Subcutaneous abdominal adipose tissue (tissue), 5 donors: ENCODE results near the gene WDR38.

Source experiments
- H3K27ac ChIP-seq: one replicate; pipeline ENCODE4 v1.7.0; 2013; ENCODE audit warnings: low read depth, mild to moderate bottlenecking, inconsistent platforms, low read length, moderate library complexity
- H3K27me3 ChIP-seq, 5 donors: one replicate each; pipeline ENCODE4 v1.7.0; 2013; ENCODE audit warnings: low read length in 5 of 5, inconsistent platforms in 1 of 5; ENCODE audit not compliant: control insufficient read depth in 5 of 5, insufficient read depth in 4 of 5
- H3K36me3 ChIP-seq, 5 donors: one replicate each; pipeline ENCODE4 v1.7.0; 2013; ENCODE audit warnings: low read length in 5 of 5; ENCODE audit not compliant: control insufficient read depth in 5 of 5, insufficient read depth in 5 of 5
- H3K4me1 ChIP-seq, 5 donors: one replicate each; pipeline ENCODE4 v1.7.0; 2013; ENCODE audit warnings: low read length in 5 of 5, mild to moderate bottlenecking in 3 of 5, moderate library complexity in 1 of 5; ENCODE audit not compliant: control insufficient read depth in 5 of 5, insufficient read depth in 5 of 5
- H3K4me3 ChIP-seq, 5 donors: one replicate each; pipeline ENCODE4 v1.7.0; 2013; ENCODE audit warnings: low read length in 5 of 5, low read depth in 1 of 5
- H3K9ac ChIP-seq, 5 donors: one replicate each; pipeline ENCODE4 v1.7.0; 2013; ENCODE audit warnings: low read length in 5 of 5, mild to moderate bottlenecking in 4 of 5, moderate library complexity in 3 of 5
- H3K9me3 ChIP-seq, 5 donors: one replicate each; pipeline ENCODE4 v1.7.0; 2013; ENCODE audit warnings: low read length in 5 of 5; ENCODE audit not compliant: control insufficient read depth in 5 of 5
- donor health status: healthy.
- donor health status: healthy.
- donor health status: healthy.
- donor health status: healthy.
- donor health status: healthy.

The WDR38 gene

DNA sequence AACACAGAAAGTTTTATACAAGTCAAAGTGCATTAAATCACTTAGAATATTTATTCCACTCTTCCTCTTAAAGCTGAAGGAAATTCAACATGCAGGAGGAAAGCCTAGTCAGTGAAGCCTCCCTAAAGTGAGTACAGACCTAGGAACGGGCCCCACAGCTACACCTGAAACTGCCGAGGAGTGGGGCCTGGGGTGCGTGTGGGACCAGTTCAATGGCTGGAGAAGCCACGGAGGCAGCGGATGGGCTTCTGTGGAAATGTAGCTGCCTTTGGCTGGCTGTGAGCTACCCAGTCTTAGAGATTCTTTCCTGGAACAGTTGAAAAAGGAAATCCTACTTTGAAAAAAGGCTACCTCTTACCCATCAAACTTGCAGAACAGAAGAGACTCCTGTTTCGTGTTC is 25.3 kb downstream of the WDR38 start:
- H3K36me3 ChIP-seq = peaks cover 7 to 90% (median 82%) of the 10 kb centered on the region in 5 donors
- H3K27ac ChIP-seq = no peak overlapping the region
- H3K9ac ChIP-seq = no peak overlapping the region
- H3K27me3 ChIP-seq = no peaks in the 10 kb centered on the region
- peaks cover 0 to 1% (median 0%) of the 10 kb centered on the region in 5 donors for H3K4me1 ChIP-seq
- H3K4me3 ChIP-seq = no peak overlapping the region
- H3K9me3 ChIP-seq = no peaks in the 10 kb centered on the region

- H3K27ac ChIP-seq = no peak overlapping the region
- H3K36me3 ChIP-seq = peaks cover 7 to 85% (median 79%) of the 10 kb centered on the region in 5 donors
- H3K27me3 ChIP-seq = no peaks in the 10 kb centered on the region
- no peaks in the 10 kb centered on the region for H3K9me3 ChIP-seq
- H3K4me1 ChIP-seq = no peaks in the 10 kb centered on the region
- no peak overlapping the region for H3K9ac ChIP-seq
- no peak overlapping the region for H3K4me3 ChIP-seq
Measured at GRCh38 chr9:124879226-124879625, 26.0 kb downstream of the WDR38 start.

- Histone ChIP-seq H3K9ac (no peak overlapping the region), H3K4me1 (no peaks in the 10 kb centered on the region), H3K4me3 (no peak overlapping the region), H3K36me3 (peaks cover 7 to 85% (median 77%) of the 10 kb centered on the region in 5 donors), H3K27ac (no peak overlapping the region), H3K9me3 (no peaks in the 10 kb centered on the region), H3K27me3 (no peaks in the 10 kb centered on the region)
Measured at GRCh38 chr9:124880501-124880900, 27.2 kb downstream of the WDR38 start.

DNA sequence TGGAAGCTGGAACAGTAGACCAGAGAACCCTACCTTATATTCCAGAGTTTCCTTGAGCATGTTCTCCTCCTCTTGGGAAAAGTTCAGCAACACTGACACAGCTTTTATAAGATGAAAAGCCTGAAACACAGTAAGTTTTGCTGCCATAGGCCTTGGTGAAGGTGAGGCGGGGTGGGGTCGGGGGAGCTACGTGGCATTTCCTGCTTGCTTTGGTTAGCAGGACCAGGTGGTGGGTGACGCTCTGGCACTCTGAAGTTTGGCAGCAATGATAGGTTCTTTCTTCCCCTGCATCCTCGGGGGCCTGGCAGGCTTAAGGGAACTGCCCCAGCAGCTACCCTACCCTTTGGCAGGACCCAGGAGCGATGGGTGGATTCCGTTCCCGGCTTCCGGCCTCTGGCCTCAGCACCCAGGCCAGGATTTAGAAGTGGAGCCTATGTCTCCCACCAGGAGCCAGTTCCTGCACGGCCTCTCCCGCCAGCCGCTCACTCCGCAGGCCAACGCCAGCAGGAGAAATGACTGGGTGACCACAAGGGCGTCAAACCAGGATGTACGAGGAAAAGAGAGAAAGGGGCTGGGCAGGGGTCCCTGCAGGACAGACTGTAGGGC is 28.0 kb downstream of the WDR38 start:
- no peaks in the 10 kb centered on the region for H3K9me3 ChIP-seq
- H3K4me3 ChIP-seq = no peak overlapping the region
- H3K9ac ChIP-seq = no peak overlapping the region
- no peaks in the 10 kb centered on the region for H3K27me3 ChIP-seq
- peaks cover 7 to 86% (median 78%) of the 10 kb centered on the region in 5 donors for H3K36me3 ChIP-seq
- H3K27ac ChIP-seq = no peak overlapping the region
- H3K4me1 ChIP-seq = no peaks in the 10 kb centered on the region

DNA sequence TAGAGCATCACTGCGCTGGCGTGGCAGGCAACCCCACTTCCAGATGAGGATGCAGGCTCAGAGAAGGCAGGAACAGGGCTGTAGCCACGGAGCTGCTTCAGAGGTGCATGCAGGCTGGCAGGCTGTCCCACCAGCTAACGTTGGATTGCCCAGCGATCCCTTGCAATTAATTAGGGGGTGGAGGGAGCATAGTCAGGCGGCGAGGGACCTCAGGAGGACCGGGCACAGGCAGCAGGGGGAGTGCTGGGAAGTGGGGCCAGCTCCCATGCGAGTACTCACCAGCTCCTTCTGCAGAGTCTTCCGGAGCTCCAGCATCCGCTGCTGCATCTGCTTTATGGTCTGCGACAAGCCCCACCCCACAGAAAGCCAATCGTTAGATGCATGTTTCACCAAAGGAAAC is 29.0 kb downstream of the WDR38 start:
- H3K4me1 ChIP-seq = peaks cover 0 to 6% (median 0%) of the 10 kb centered on the region in 5 donors
- H3K27me3 ChIP-seq = no peaks in the 10 kb centered on the region
- no peak overlapping the region for H3K27ac ChIP-seq
- H3K36me3 ChIP-seq = peaks cover 7 to 86% (median 79%) of the 10 kb centered on the region in 5 donors
- no peak overlapping the region for H3K9ac ChIP-seq
- H3K9me3 ChIP-seq = no peaks in the 10 kb centered on the region
- no peak overlapping the region for H3K4me3 ChIP-seq

- Histone ChIP-seq H3K9me3 (no peaks in the 10 kb centered on the region), H3K27ac (no peak overlapping the region), H3K4me3 (no peak overlapping the region), H3K9ac (no peak overlapping the region), H3K36me3 (peaks cover 4 to 85% (median 81%) of the 10 kb centered on the region in 5 donors), H3K4me1 (peaks cover 0 to 10% (median 2%) of the 10 kb centered on the region in 5 donors), H3K27me3 (no peaks in the 10 kb centered on the region)
Measured at GRCh38 chr9:124884376-124884775, 31.1 kb downstream of the WDR38 start.

GRCh38 chr9:124885551-124885950 is 32.3 kb downstream of the WDR38 start:
- no peak overlapping the region for H3K9ac ChIP-seq
- H3K4me3 ChIP-seq = no peak overlapping the region
- no peaks in the 10 kb centered on the region for H3K27me3 ChIP-seq
- no peak overlapping the region for H3K27ac ChIP-seq
- H3K4me1 ChIP-seq = peaks cover 0 to 10% (median 3%) of the 10 kb centered on the region in 5 donors
- no peaks in the 10 kb centered on the region for H3K9me3 ChIP-seq
- H3K36me3 ChIP-seq = peaks cover 0 to 85% (median 82%) of the 10 kb centered on the region in 5 donors

DNA sequence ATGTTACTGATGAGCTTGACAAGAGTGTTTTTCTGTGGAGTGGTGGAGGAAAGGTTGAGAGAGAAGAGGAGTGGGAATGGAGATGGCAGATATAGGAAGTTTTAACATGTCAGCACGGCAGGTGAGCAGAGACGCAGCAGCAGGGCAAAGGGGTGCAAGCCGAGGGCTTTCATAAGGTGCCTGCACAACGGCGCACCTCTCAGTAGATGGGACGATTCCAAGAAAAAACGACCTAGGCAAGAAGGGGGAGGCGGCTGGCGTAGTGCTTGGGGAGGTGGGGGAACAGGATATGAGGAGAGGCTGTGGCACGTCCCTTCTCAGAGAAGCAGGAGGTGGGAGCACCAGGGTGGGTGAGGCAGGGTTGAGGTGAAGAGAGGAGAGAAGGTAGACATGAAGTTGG is 33.2 kb downstream of the WDR38 start:
- no peaks in the 10 kb centered on the region for H3K9me3 ChIP-seq
- no peak overlapping the region for H3K4me3 ChIP-seq
- H3K27ac ChIP-seq = no peak overlapping the region
- H3K9ac ChIP-seq = no peak overlapping the region
- H3K27me3 ChIP-seq = no peaks in the 10 kb centered on the region
- H3K4me1 ChIP-seq = peaks cover 0 to 10% (median 3%) of the 10 kb centered on the region in 5 donors
- H3K36me3 ChIP-seq = peaks cover 0 to 85% (median 80%) of the 10 kb centered on the region in 5 donors

- no peaks in the 10 kb centered on the region for H3K27me3 ChIP-seq
- H3K4me3 ChIP-seq = peak overlapping the region in 1 of 5 donors; percentile 10
- peaks cover 0 to 10% (median 3%) of the 10 kb centered on the region in 5 donors for H3K4me1 ChIP-seq
- no peaks in the 10 kb centered on the region for H3K9me3 ChIP-seq
- no peak overlapping the region for H3K9ac ChIP-seq
- peaks cover 0 to 83% (median 75%) of the 10 kb centered on the region in 5 donors for H3K36me3 ChIP-seq
- no peak overlapping the region for H3K27ac ChIP-seq
Measured at GRCh38 chr9:124886866-124887492, 33.7 kb downstream of the WDR38 start.

DNA sequence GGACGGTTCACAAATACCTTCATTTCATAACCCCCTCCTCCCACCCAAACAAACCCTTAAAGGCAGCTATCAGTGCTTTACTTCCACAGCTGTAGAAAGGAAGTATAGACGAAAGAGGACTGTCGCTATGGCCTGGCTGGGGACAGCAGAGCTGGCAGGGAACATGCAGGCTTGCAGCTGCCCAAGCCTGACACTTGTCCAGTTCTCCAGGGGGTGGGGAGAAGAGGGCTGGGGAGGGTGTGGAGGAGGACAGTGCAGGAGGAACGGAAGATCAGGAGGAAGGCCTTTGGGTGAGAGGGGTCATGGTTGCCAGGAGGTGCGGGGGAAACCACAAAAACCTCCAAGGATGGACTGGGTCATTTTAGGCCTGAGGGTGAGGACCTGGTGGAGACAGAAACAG is 34.6 kb downstream of the WDR38 start:
- H3K4me3 ChIP-seq = no peak overlapping the region
- peaks cover 0 to 10% (median 3%) of the 10 kb centered on the region in 5 donors for H3K4me1 ChIP-seq
- H3K9ac ChIP-seq = no peak overlapping the region
- H3K27ac ChIP-seq = no peak overlapping the region
- peaks cover 0 to 83% (median 67%) of the 10 kb centered on the region in 5 donors for H3K36me3 ChIP-seq
- no peaks in the 10 kb centered on the region for H3K27me3 ChIP-seq
- no peaks in the 10 kb centered on the region for H3K9me3 ChIP-seq
